Measurements from ENCODE around the gene MBD3L5. TPM values are rescaled to one million over a fixed set of nuclear protein-coding genes. Genes with fewer than 3 reads are reported as not detected.

Gene MBD3L5
- total RNA-seq, 1 donor from 2014 or later: not detected

GRCh38 chr19:6999933-7000332 lies 30.4 kb upstream of the MBD3L5 start:
- H3K9ac ChIP-seq: no peak overlapping the region
- no peaks in the 10 kb centered on the region for H3K36me3 ChIP-seq
- no peak overlapping the region for H2AFZ ChIP-seq (replicated peaks)
- H3K27ac ChIP-seq: no peak overlapping the region
- H3K9me3 Mint-ChIP-seq: peaks cover 16% of the 10 kb centered on the region
- TF ChIP-seq EZH2 (IDR thresholded peaks at IDR 0.05) (no peak), CTCF (IDR thresholded peaks at IDR 0.05) (no peak), EZH2phosphoT487 (IDR thresholded peaks at IDR 0.05) (no peak)
- H3K4me1 ChIP-seq: no peaks in the 10 kb centered on the region
- H3K4me3 ChIP-seq: no peak overlapping the region
- no peaks in the 10 kb centered on the region for H3F3A ChIP-seq (ENCODE audit: low read depth)
- H3K4me1 Mint-ChIP-seq: no peaks in the 10 kb centered on the region
- H3K27me3 ChIP-seq: no peaks in the 10 kb centered on the region
- no peak for DNase-seq (ENCODE audit: low spot score)
- H3K79me2 ChIP-seq (ENCODE audit: low read depth): no peaks in the 10 kb centered on the region
- no peaks in the 10 kb centered on the region for H4K20me1 ChIP-seq (ENCODE audit: low read depth)
- peaks cover 8% of the 10 kb centered on the region for H3K9me3 ChIP-seq (ENCODE audit: low read depth)
- no peak overlapping the region for H3K4me3 Mint-ChIP-seq
- H3K27me3 Mint-ChIP-seq (ENCODE audit: insufficient read depth, low read depth): peaks cover 6% of the 10 kb centered on the region
- H3K36me3 Mint-ChIP-seq: no peaks in the 10 kb centered on the region
- H3K27ac Mint-ChIP-seq: no peak overlapping the region
- H3K4me2 ChIP-seq: no peak overlapping the region

- Histone ChIP-seq H3K36me3 (no peaks in the 10 kb centered on the region), H2AFZ (replicated peaks) (no peak overlapping the region), H3K4me1 (no peaks in the 10 kb centered on the region), H3K9ac (no peak overlapping the region), H3F3A (ENCODE audit: low read depth) (no peaks in the 10 kb centered on the region), H3K79me2 (ENCODE audit: low read depth) (no peaks in the 10 kb centered on the region), H3K4me2 (no peak overlapping the region), H3K27me3 (no peaks in the 10 kb centered on the region), H3K27ac (no peak overlapping the region), H3K4me3 (no peak overlapping the region), H3K9me3 (ENCODE audit: low read depth) (peaks cover 8% of the 10 kb centered on the region), H4K20me1 (ENCODE audit: low read depth) (no peaks in the 10 kb centered on the region)
- no peak for DNase-seq (ENCODE audit: low spot score)
- Mint-ChIP-seq H3K4me1 (no peaks in the 10 kb centered on the region), H3K27ac (no peak overlapping the region), H3K9me3 (peaks cover 12% of the 10 kb centered on the region), H3K36me3 (no peaks in the 10 kb centered on the region), H3K4me3 (no peak overlapping the region), H3K27me3 (ENCODE audit: insufficient read depth, low read depth) (peaks cover 3% of the 10 kb centered on the region)
- no peak for TF ChIP-seq EZH2phosphoT487 (IDR thresholded peaks at IDR 0.05)
- TF ChIP-seq CTCF (IDR thresholded peaks at IDR 0.05): no peak
- TF ChIP-seq EZH2 (IDR thresholded peaks at IDR 0.05): no peak
Measured at GRCh38 chr19:7000333-7000732, 30.0 kb upstream of the MBD3L5 start.

GRCh38 chr19:7000816-7001215 lies 29.6 kb upstream of the MBD3L5 start:
- Mint-ChIP-seq H3K9me3 (peaks cover 9% of the 10 kb centered on the region), H3K27ac (no peak overlapping the region), H3K36me3 (no peaks in the 10 kb centered on the region), H3K27me3 (ENCODE audit: insufficient read depth, low read depth) (peaks cover 2% of the 10 kb centered on the region), H3K4me1 (no peaks in the 10 kb centered on the region), H3K4me3 (no peak overlapping the region)
- H3F3A ChIP-seq (ENCODE audit: low read depth): no peaks in the 10 kb centered on the region
- no peaks in the 10 kb centered on the region for H3K79me2 ChIP-seq (ENCODE audit: low read depth)
- H3K4me2 ChIP-seq: no peak overlapping the region
- H3K36me3 ChIP-seq: no peaks in the 10 kb centered on the region
- no peaks in the 10 kb centered on the region for H3K4me1 ChIP-seq
- no peak overlapping the region for H3K9ac ChIP-seq
- no peaks in the 10 kb centered on the region for H3K27me3 ChIP-seq
- TF ChIP-seq EZH2 (IDR thresholded peaks at IDR 0.05): no peak
- no peak for TF ChIP-seq EZH2phosphoT487 (IDR thresholded peaks at IDR 0.05)
- TF ChIP-seq CTCF (IDR thresholded peaks at IDR 0.05): no peak
- no peaks in the 10 kb centered on the region for H4K20me1 ChIP-seq (ENCODE audit: low read depth)
- no peak for DNase-seq (ENCODE audit: low spot score)
- H3K27ac ChIP-seq: no peak overlapping the region
- no peak overlapping the region for H3K4me3 ChIP-seq
- H2AFZ ChIP-seq (replicated peaks): no peak overlapping the region
- peaks cover 8% of the 10 kb centered on the region for H3K9me3 ChIP-seq (ENCODE audit: low read depth)
